Measurements from ENCODE around the gene CBLB. TPM values are rescaled to one million over a fixed set of nuclear protein-coding genes. Genes with fewer than 3 reads are reported as not detected.

CBLB gene
- polyA plus RNA-seq, 1 experiment = 19.3 TPM

DNA sequence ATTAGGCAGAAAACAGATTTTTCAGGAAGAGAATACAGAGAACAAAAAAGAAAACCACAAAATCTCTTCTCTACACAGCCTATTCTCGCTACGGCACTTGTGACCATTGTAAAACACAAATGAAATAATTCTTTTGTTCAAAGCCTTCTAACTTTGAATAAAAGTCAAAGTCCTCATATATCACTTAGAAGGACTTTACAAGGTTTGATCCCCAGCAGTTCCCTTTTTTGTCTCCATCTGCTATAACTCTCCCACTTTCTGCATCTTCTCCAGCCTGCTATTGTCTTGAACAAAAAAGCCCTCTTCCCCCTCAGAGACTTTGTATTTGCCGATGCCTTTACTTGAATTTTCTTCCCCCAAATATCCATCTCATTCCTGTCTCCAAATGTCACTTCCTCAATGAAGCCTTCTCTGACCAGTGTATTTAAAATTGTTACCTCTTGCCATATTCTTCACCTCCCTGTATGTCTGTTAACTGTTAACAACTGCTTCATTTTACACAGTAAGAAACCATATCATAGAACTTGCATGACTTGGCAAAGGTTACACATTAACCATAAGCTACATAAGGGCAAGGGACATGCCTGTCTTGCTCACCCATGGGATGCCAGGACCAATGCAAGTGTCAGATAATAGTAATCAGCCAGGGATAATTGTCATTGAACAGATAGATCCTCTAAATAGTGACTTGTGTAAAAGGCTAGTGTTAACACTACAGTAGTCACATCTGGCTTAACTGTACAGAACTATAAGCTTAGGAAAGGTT, 122.4 kb downstream of the CBLB start:
- no peak for TF ChIP-seq CTCF (IDR thresholded peaks at IDR 0.05; ENCODE audit: insufficient read depth, low read depth, low read length)

DNA sequence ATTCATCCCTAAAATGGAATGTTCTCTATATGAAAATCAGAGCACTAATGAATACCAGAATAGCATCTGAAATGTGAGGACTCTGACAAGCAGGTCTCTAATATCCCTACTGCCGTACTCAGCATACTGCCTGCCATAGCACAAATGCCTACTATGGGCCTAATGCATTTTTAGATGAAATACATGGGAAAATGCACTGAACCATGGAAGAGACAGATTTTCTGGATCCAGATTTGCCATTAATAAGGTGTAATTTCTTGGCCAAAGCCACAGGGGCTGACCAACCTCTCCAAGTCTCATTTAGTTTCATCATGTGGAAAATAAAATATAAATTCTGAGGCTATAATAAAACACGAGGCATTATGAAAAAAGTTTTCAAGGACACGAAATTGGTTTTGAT, 123.8 kb downstream of the CBLB start:
- H3K27me3 ChIP-seq (ENCODE audit: control insufficient read depth, insufficient read depth, low read length) = no peaks in the 10 kb centered on the region
- no peak overlapping the region for H3K4me3 ChIP-seq (ENCODE audit: low read depth, low read length)
- TF ChIP-seq CTCF (IDR thresholded peaks at IDR 0.05; ENCODE audit: insufficient read depth, low read depth, low read length) = no peak
- CTCF ChIA-PET = no interaction called here
- no peak for DNase-seq (ENCODE audit: low read depth)
- POLR2A ChIA-PET = no interaction called here
- H3K36me3 ChIP-seq (ENCODE audit: control insufficient read depth, insufficient read depth, low read length) = no peaks in the 10 kb centered on the region

More for the DNA sequence above, 122.4 kb downstream of the CBLB start:
- no peak for DNase-seq (ENCODE audit: low read depth)
- no peaks in the 10 kb centered on the region for H3K36me3 ChIP-seq (ENCODE audit: control insufficient read depth, insufficient read depth, low read length)
- ChIA-PET CTCF (no interaction called here), POLR2A (no interaction called here)
- no peak overlapping the region for H3K4me3 ChIP-seq (ENCODE audit: low read depth, low read length)
- no peaks in the 10 kb centered on the region for H3K27me3 ChIP-seq (ENCODE audit: control insufficient read depth, insufficient read depth, low read length)

- TF ChIP-seq CTCF (IDR thresholded peaks at IDR 0.05; ENCODE audit: insufficient read depth, low read depth, low read length) = no peak
These were observed 124.6 kb downstream of the CBLB start for GRCh38 chr3:105744202-105744601.

DNA sequence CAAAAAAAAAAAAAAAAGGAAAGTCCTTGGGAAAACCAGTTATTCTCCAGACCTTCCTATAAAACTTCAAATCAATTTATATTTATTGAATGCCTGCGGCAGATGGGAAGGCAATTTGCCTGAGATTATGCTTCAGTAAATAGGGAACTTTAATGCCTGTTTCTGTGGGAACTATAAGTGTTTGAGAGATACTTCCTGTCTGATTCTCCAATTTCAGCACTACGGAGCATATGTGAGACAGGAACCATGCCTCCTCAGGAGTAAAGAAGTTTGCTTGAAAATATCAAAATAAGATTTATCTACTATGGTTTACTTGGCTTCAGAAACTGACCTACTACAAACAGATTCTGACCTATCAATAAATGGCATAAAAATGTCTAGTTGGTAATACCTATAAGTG, 135.5 kb downstream of the CBLB start:
- Histone ChIP-seq H3K4me3 (ENCODE audit: low read depth, low read length) (no peak overlapping the region), H3K36me3 (ENCODE audit: control insufficient read depth, insufficient read depth, low read length) (no peaks in the 10 kb centered on the region; the same call in 1 of the 2 replicates), H3K27me3 (ENCODE audit: control insufficient read depth, insufficient read depth, low read length) (no peaks in the 10 kb centered on the region)
- TF ChIP-seq CTCF (IDR thresholded peaks at IDR 0.05; ENCODE audit: insufficient read depth, low read depth, low read length) = no peak
- no peak for DNase-seq (ENCODE audit: low read depth)
- ChIA-PET CTCF (no interaction called here), POLR2A (no interaction called here)

More at GRCh38 chr3:105744202-105744601, 124.6 kb downstream of the CBLB start:
- H3K27me3 ChIP-seq (ENCODE audit: control insufficient read depth, insufficient read depth, low read length) = no peaks in the 10 kb centered on the region
- DNase-seq (ENCODE audit: low read depth) = no peak
- H3K4me3 ChIP-seq (ENCODE audit: low read depth, low read length) = no peak overlapping the region
- POLR2A ChIA-PET = no interaction called here
- CTCF ChIA-PET = no interaction called here
- no peaks in the 10 kb centered on the region for H3K36me3 ChIP-seq (ENCODE audit: control insufficient read depth, insufficient read depth, low read length)

GRCh38 chr3:105731686-105732085, 137.1 kb downstream of the CBLB start:
- POLR2A ChIA-PET = no interaction called here
- peaks cover 2% of the 10 kb centered on the region for H3K36me3 ChIP-seq (ENCODE audit: control insufficient read depth, insufficient read depth, low read length)
- no peak for DNase-seq (ENCODE audit: low read depth)
- H3K27me3 ChIP-seq (ENCODE audit: control insufficient read depth, insufficient read depth, low read length) = no peaks in the 10 kb centered on the region
- no peak for TF ChIP-seq CTCF (IDR thresholded peaks at IDR 0.05; ENCODE audit: insufficient read depth, low read depth, low read length)
- no peak overlapping the region for H3K4me3 ChIP-seq (ENCODE audit: low read depth, low read length)
- CTCF ChIA-PET = no interaction called here
